ENCODE measurements around the gene PLEKHA7.

DNA sequence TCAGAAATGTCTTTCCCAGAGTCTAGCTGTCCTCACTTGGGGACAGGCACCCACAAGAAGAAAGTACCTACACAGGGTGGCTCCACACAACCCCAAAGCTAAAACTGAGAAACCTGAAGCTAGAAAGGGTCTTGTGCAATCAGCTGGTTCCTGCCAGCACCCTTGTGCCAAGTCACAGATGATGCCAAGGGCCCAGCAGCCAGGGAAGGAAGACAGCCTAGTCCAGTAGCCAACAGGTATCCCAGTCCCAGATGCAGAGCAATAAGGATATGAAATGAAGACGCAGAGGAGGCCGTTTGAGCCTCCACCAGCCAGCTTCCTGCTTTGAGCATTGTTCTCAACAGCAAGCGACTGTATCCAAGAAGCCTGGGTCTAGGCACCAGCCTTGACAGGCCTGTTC is 6.1 kb downstream of the PLEKHA7 start:
- TF ChIP-seq, protein P1, sequence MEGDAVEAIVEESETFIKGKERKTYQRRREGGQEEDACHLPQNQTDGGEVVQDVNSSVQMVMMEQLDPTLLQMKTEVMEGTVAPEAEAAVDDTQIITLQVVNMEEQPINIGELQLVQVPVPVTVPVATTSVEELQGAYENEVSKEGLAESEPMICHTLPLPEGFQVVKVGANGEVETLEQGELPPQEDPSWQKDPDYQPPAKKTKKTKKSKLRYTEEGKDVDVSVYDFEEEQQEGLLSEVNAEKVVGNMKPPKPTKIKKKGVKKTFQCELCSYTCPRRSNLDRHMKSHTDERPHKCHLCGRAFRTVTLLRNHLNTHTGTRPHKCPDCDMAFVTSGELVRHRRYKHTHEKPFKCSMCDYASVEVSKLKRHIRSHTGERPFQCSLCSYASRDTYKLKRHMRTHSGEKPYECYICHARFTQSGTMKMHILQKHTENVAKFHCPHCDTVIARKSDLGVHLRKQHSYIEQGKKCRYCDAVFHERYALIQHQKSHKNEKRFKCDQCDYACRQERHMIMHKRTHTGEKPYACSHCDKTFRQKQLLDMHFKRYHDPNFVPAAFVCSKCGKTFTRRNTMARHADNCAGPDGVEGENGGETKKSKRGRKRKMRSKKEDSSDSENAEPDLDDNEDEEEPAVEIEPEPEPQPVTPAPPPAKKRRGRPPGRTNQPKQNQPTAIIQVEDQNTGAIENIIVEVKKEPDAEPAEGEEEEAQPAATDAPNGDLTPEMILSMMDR (IDR thresholded peaks at IDR 0.05), result no peak
- TF ChIP-seq POLR2AphosphoS5 (IDR thresholded peaks at IDR 0.05), result peak in 1 of 3 donors; percentile 65

All from breast epithelium (tissue), 3 donors.